ENCODE data around the gene ZBTB34. TPM values are rescaled to one million over a fixed set of nuclear protein-coding genes. Genes with fewer than 3 reads are reported as not detected.

ZBTB34 gene
- total RNA-seq, 3 donors from 2014 or later (not counting 1 experiment from before 2014, with no cell fraction given): 8.9 to 13.9 (median 12.0) TPM

GRCh38 chr9:126880226-126880946, 19.9 kb downstream of the ZBTB34 start:
- no peaks in the 10 kb centered on the region for H3K36me3 Mint-ChIP-seq
- H3K4me1 Mint-ChIP-seq: peaks cover 38 to 42% of the 10 kb centered on the region in 2 donors
- intact Hi-C loops (cut with micrococcal nuclease): no loop called here
- H3K27me3 Mint-ChIP-seq (ENCODE audit: low read depth in 2 of 2): no peaks in the 10 kb centered on the region
- Histone ChIP-seq H3K36me3 (ENCODE audit: control insufficient read depth, insufficient read depth, low read length) (peaks cover 27% of the 10 kb centered on the region), H3K27me3 (ENCODE audit: control insufficient read depth, insufficient read depth, low read length) (no peaks in the 10 kb centered on the region), H3K9me3 (ENCODE audit: control insufficient read depth, insufficient read depth, low read length) (no peaks in the 10 kb centered on the region), H3K27ac (ENCODE audit: low read length) (no peak overlapping the region), H3K4me3 (ENCODE audit: low read length) (no peak overlapping the region), H3K4me1 (ENCODE audit: control insufficient read depth, insufficient read depth, low read length) (peaks cover 16% of the 10 kb centered on the region)
- DNase-seq: no peak
- ATAC-seq: no peak
- TF ChIP-seq, protein P1, sequence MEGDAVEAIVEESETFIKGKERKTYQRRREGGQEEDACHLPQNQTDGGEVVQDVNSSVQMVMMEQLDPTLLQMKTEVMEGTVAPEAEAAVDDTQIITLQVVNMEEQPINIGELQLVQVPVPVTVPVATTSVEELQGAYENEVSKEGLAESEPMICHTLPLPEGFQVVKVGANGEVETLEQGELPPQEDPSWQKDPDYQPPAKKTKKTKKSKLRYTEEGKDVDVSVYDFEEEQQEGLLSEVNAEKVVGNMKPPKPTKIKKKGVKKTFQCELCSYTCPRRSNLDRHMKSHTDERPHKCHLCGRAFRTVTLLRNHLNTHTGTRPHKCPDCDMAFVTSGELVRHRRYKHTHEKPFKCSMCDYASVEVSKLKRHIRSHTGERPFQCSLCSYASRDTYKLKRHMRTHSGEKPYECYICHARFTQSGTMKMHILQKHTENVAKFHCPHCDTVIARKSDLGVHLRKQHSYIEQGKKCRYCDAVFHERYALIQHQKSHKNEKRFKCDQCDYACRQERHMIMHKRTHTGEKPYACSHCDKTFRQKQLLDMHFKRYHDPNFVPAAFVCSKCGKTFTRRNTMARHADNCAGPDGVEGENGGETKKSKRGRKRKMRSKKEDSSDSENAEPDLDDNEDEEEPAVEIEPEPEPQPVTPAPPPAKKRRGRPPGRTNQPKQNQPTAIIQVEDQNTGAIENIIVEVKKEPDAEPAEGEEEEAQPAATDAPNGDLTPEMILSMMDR (IDR thresholded peaks at IDR 0.05): no peak
- WGBS (ENCODE audit: insufficient coverage): 97% methylated on average over 23 of the region's 23 CpGs
- H3K27ac Mint-ChIP-seq: no peak overlapping the region
- H3K9me3 Mint-ChIP-seq: no peaks in the 10 kb centered on the region
- H3K4me3 Mint-ChIP-seq: no peak overlapping the region

- 99% methylated on average over 4 of the region's 6 CpGs for WGBS (ENCODE audit: insufficient coverage)
- H3K4me1 Mint-ChIP-seq: peaks cover 34 to 37% of the 10 kb centered on the region in 2 donors
- intact Hi-C loops (cut with micrococcal nuclease): no loop called here
- ATAC-seq: no peak
- no peak overlapping the region for H3K4me3 Mint-ChIP-seq
- no peak overlapping the region for H3K27ac Mint-ChIP-seq
- H3K36me3 ChIP-seq (ENCODE audit: control insufficient read depth, insufficient read depth, low read length): peaks cover 27% of the 10 kb centered on the region
- H3K27me3 ChIP-seq (ENCODE audit: control insufficient read depth, insufficient read depth, low read length): no peaks in the 10 kb centered on the region
- peaks cover 16% of the 10 kb centered on the region for H3K4me1 ChIP-seq (ENCODE audit: control insufficient read depth, insufficient read depth, low read length)
- TF ChIP-seq, protein P1 (IDR thresholded peaks at IDR 0.05): no peak
- no peaks in the 10 kb centered on the region for H3K9me3 ChIP-seq (ENCODE audit: control insufficient read depth, insufficient read depth, low read length)
- H3K36me3 Mint-ChIP-seq: no peaks in the 10 kb centered on the region
- no peak overlapping the region for H3K27ac ChIP-seq (ENCODE audit: low read length)
- H3K27me3 Mint-ChIP-seq (ENCODE audit: low read depth in 2 of 2): no peaks in the 10 kb centered on the region
- no peak for DNase-seq
- no peaks in the 10 kb centered on the region for H3K9me3 Mint-ChIP-seq
- no peak overlapping the region for H3K4me3 ChIP-seq (ENCODE audit: low read length)
Observed at GRCh38 chr9:126880947-126881332, 20.5 kb downstream of the ZBTB34 start.

- Mint-ChIP-seq H3K4me1 (peaks cover 19 to 21% of the 10 kb centered on the region in 2 donors), H3K27me3 (ENCODE audit: low read depth in 2 of 2) (no peaks in the 10 kb centered on the region), H3K9me3 (no peaks in the 10 kb centered on the region), H3K36me3 (no peaks in the 10 kb centered on the region), H3K27ac (no peak overlapping the region), H3K4me3 (no peak overlapping the region)
- Histone ChIP-seq H3K4me1 (ENCODE audit: control insufficient read depth, insufficient read depth, low read length) (peaks cover 11% of the 10 kb centered on the region), H3K9me3 (ENCODE audit: control insufficient read depth, insufficient read depth, low read length) (no peaks in the 10 kb centered on the region), H3K36me3 (ENCODE audit: control insufficient read depth, insufficient read depth, low read length) (peaks cover 27% of the 10 kb centered on the region), H3K27ac (ENCODE audit: low read length) (no peak overlapping the region), H3K27me3 (ENCODE audit: control insufficient read depth, insufficient read depth, low read length) (no peaks in the 10 kb centered on the region), H3K4me3 (ENCODE audit: low read length) (no peak overlapping the region)
- ATAC-seq (no peak), DNase-seq (no peak)
- intact Hi-C loops (cut with micrococcal nuclease): no loop called here
- WGBS (ENCODE audit: insufficient coverage): 98% methylated on average over 11 of the region's 11 CpGs
- TF ChIP-seq, protein P1 (IDR thresholded peaks at IDR 0.05): no peak
Observed at GRCh38 chr9:126882746-126883145, 22.3 kb downstream of the ZBTB34 start.

DNA sequence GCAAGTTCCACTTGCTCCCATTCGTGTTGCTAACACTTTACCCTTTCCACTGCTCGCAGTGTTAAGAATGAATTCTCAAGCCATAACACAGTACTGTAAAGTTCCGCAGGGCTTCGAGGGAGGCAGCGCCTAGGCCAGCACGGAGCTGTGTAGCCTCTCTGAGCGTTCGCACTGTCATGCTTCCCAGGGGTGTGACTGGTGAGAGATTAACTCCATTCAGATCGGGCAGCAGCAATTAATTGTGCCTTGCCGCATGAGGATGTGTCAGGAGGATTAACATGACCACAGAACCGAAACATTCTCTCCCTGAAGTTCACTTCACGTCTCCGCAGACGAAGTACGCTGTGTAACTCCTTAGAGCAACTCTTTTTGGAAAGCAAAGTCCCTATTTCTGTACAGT, 23.2 kb downstream of the ZBTB34 start:
- H3K36me3 Mint-ChIP-seq: no peaks in the 10 kb centered on the region
- ATAC-seq (no peak), DNase-seq (no peak)
- Histone ChIP-seq H3K27ac (ENCODE audit: low read length) (no peak overlapping the region), H3K27me3 (ENCODE audit: control insufficient read depth, insufficient read depth, low read length) (no peaks in the 10 kb centered on the region), H3K4me3 (ENCODE audit: low read length) (no peak overlapping the region), H3K9me3 (ENCODE audit: control insufficient read depth, insufficient read depth, low read length) (no peaks in the 10 kb centered on the region), H3K36me3 (ENCODE audit: control insufficient read depth, insufficient read depth, low read length) (peaks cover 27% of the 10 kb centered on the region), H3K4me1 (ENCODE audit: control insufficient read depth, insufficient read depth, low read length) (peaks cover 2% of the 10 kb centered on the region)
- TF ChIP-seq, protein P1 (IDR thresholded peaks at IDR 0.05): no peak
- H3K27me3 Mint-ChIP-seq (ENCODE audit: low read depth in 2 of 2): no peaks in the 10 kb centered on the region
- no peak overlapping the region for H3K4me3 Mint-ChIP-seq
- WGBS (ENCODE audit: insufficient coverage): 96% methylated on average over 15 of the region's 15 CpGs
- no peak overlapping the region for H3K27ac Mint-ChIP-seq
- H3K9me3 Mint-ChIP-seq: no peaks in the 10 kb centered on the region
- intact Hi-C loops (cut with micrococcal nuclease): no loop called here
- H3K4me1 Mint-ChIP-seq: peaks cover 17 to 18% of the 10 kb centered on the region in 2 donors
